Activated T-helper 1 cell treated with anti-CD3 and anti-CD28 coated beads, Interleukin-12 subunit alpha, Interleukin-12 subunit beta, Interleukin-2, Interleukin-4 antibody, amounts not matched to agents 30 ng/mL and 10 ng/mL and 1 ng/mL, durations not matched to agents 14 hours and 24 hours and 36 hours (primary cell): ENCODE measurements around the gene LRRK1. TPM values are rescaled to one million over a fixed set of nuclear protein-coding genes. Genes with fewer than 3 reads are reported as not detected.

Source experiments
- DNase-seq: peaks from one replicate; pipeline ENCODE4 v3.0.0; 2021; ENCODE audit warnings: low spot score
- H3K27ac Mint-ChIP-seq: one replicate; pipeline ENCODE4 v1.8.0; 2021; ENCODE audit warnings: mild to moderate bottlenecking, mixed read lengths
- H3K27me3 Mint-ChIP-seq: one replicate; pipeline ENCODE4 v1.8.0; 2022; ENCODE audit warnings: mild to moderate bottlenecking, moderate library complexity, mixed read lengths; ENCODE audit not compliant: insufficient read depth
- H3K36me3 Mint-ChIP-seq: one replicate; pipeline ENCODE4 v1.8.0; 2021; ENCODE audit warnings: low read depth, mixed read lengths
- H3K4me1 Mint-ChIP-seq: one replicate; pipeline ENCODE4 v1.8.0; 2021; ENCODE audit warnings: low read depth, mixed read lengths
- H3K4me3 Mint-ChIP-seq: one replicate; pipeline ENCODE4 v1.8.0; 2021; ENCODE audit warnings: mild to moderate bottlenecking, moderate library complexity, mixed read lengths
- H3K9me3 Mint-ChIP-seq: one replicate; pipeline ENCODE4 v1.8.0; 2021; ENCODE audit warnings: mixed read lengths
- intact Hi-C: fragments of 100-400 bp; cut with micrococcal nuclease; formaldehyde crosslinking; loops from one replicate; pipeline ENCODE4 v1.15.1; 2024
- total RNA-seq: library from RNA; stranded (reverse); gene quantifications from 2 replicates; pipeline ENCODE4 v1.2.3, GENCODE V29; 2022

Gene LRRK1
- total RNA-seq, 1 donor from 2014 or later: 1.9 TPM

GRCh38 chr15:101016581-101016980 lies 97.4 kb downstream of the LRRK1 start:
- Mint-ChIP-seq H3K27ac (no peak overlapping the region), H3K4me1 (peaks cover 5% of the 10 kb centered on the region), H3K36me3 (no peaks in the 10 kb centered on the region), H3K4me3 (no peak overlapping the region), H3K27me3 (peaks cover 6% of the 10 kb centered on the region), H3K9me3 (no peaks in the 10 kb centered on the region)
- DNase-seq: no peak
- intact Hi-C loops: no loop called here

DNA sequence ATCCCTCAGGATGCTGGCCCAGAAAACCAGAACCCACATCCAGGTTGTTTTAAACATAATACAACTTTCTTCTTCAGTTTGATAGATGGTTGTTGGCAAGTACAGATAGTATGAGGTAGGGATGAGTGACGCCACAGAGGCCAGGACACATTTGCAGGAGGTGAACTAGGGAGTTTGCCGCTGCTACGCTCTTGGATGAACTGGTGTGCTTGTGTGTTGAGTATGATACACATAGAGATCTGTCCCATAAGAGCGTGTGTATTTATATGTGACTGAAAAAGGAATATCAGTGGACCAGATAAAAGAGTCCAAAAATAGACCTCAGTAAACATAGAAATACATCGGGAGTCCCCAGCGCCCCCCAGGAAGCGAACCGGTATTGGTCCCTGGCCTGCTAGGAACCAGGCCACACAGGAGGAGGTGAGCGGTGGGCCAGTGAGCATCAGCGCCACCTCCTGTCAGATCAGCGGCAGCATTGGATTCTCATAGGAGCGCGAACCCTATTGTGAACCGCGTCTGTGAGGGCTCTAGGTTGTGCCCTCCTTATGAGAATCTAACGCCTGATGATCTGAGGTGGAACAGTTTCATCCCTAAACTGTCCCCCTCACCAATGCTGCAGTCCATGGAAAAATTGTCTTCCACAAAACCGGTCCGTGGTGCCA lies 98.1 kb downstream of the LRRK1 start:
- peaks cover 3% of the 10 kb centered on the region for H3K27me3 Mint-ChIP-seq
- H3K27ac Mint-ChIP-seq: no peak overlapping the region
- no peaks in the 10 kb centered on the region for H3K9me3 Mint-ChIP-seq
- H3K36me3 Mint-ChIP-seq: no peaks in the 10 kb centered on the region
- intact Hi-C loops: no loop called here
- no peak for DNase-seq
- no peak overlapping the region for H3K4me3 Mint-ChIP-seq
- H3K4me1 Mint-ChIP-seq: peaks cover 5% of the 10 kb centered on the region

- no peak overlapping the region for H3K4me3 Mint-ChIP-seq
- intact Hi-C loops: no loop called here
- peaks cover 2% of the 10 kb centered on the region for H3K27me3 Mint-ChIP-seq
- H3K36me3 Mint-ChIP-seq: no peaks in the 10 kb centered on the region
- no peaks in the 10 kb centered on the region for H3K9me3 Mint-ChIP-seq
- no peak overlapping the region for H3K27ac Mint-ChIP-seq
- DNase-seq: no peak
- peaks cover 5% of the 10 kb centered on the region for H3K4me1 Mint-ChIP-seq
These were observed 98.9 kb downstream of the LRRK1 start for GRCh38 chr15:101018016-101018415.

DNA sequence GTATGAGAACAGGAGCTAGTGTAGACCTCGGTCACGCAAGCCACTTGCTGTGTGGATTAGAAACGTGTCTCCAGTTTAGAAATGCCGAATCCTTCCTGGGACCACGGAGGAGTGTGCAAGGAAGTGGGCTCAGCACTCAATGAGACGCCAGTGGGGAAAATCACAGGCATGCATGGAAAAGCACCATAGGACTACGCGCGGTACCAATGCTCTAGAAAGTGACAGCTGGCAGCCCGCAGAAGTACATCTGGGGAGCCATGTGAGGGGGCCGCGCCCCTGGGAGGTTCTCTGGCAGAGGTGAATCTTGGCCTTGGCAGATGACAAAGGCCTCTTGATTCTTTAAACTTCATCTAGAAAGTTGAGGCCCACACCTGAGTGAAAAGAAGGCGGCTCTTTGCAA lies 99.3 kb downstream of the LRRK1 start:
- intact Hi-C loops: no loop called here
- no peak for DNase-seq
- Mint-ChIP-seq H3K27ac (no peak overlapping the region), H3K9me3 (no peaks in the 10 kb centered on the region), H3K4me1 (peaks cover 5% of the 10 kb centered on the region), H3K4me3 (no peak overlapping the region), H3K27me3 (peaks cover 2% of the 10 kb centered on the region), H3K36me3 (no peaks in the 10 kb centered on the region)

DNA sequence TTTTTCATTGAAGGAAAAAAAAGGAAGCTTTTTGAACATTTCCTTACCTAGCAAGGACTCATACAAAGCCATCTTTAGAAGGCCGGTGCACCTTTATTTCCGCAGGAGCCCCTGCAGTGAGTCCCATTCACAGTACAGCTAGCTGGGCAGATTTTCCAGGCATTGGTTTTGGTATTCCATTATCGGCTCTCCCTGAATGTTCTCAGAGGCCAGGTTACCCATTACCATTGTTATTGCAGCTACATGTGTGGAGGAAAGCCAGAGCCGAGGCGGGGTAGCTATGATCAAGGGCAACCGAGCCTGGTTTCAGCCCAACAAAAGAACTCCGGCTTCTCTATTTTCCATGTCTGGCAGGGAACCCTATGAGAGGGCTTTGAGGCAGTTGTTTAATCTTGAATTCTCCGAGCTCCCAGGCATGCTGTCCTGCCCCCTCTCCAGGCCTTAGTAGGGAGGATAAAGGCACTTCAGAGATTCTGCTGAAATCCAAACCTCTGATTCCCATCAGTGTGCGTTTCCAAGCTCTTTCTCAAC lies 100.3 kb downstream of the LRRK1 start:
- Mint-ChIP-seq H3K9me3 (no peaks in the 10 kb centered on the region), H3K27me3 (peaks cover 3% of the 10 kb centered on the region), H3K27ac (no peak overlapping the region), H3K4me1 (peaks cover 5% of the 10 kb centered on the region), H3K36me3 (no peaks in the 10 kb centered on the region), H3K4me3 (no peak overlapping the region)
- no peak for DNase-seq
- intact Hi-C loops: no loop called here

- Mint-ChIP-seq H3K4me3 (no peak overlapping the region), H3K36me3 (no peaks in the 10 kb centered on the region), H3K9me3 (no peaks in the 10 kb centered on the region), H3K4me1 (peaks cover 1% of the 10 kb centered on the region), H3K27ac (no peak overlapping the region), H3K27me3 (peaks cover 3% of the 10 kb centered on the region)
- intact Hi-C loops: no loop called here
- DNase-seq: no peak
These were observed 101.3 kb downstream of the LRRK1 start for GRCh38 chr15:101020451-101020850.

DNA sequence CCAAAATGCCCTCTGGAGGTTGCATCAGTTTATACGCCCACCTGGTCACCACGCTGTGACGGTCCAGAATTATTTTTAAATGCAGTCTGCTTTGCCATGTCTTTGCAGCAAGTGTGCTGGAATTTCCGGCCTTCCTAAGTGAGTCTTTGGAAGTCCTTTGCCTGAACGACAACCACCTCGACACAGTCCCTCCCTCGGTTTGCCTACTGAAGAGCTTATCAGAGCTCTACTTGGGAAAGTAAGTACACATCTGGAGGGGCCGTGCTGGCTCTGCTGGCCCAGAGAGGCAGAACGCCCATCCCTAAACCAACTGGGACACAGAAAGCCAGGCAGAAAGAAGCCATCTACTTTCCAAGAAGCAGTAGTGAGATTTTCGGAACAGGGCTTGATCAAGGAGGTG lies 101.8 kb downstream of the LRRK1 start:
- Mint-ChIP-seq H3K4me3 (no peak overlapping the region), H3K36me3 (no peaks in the 10 kb centered on the region), H3K9me3 (no peaks in the 10 kb centered on the region), H3K27ac (no peak overlapping the region), H3K4me1 (no peaks in the 10 kb centered on the region), H3K27me3 (peaks cover 3% of the 10 kb centered on the region)
- intact Hi-C loops: no loop called here
- DNase-seq: no peak

GRCh38 chr15:101022306-101022705 lies 103.1 kb downstream of the LRRK1 start:
- H3K27me3 Mint-ChIP-seq: peaks cover 3% of the 10 kb centered on the region
- no peaks in the 10 kb centered on the region for H3K36me3 Mint-ChIP-seq
- intact Hi-C loops: no loop called here
- H3K9me3 Mint-ChIP-seq: no peaks in the 10 kb centered on the region
- H3K4me1 Mint-ChIP-seq: no peaks in the 10 kb centered on the region
- no peak overlapping the region for H3K4me3 Mint-ChIP-seq
- no peak for DNase-seq
- no peak overlapping the region for H3K27ac Mint-ChIP-seq

- Mint-ChIP-seq H3K4me1 (no peaks in the 10 kb centered on the region), H3K4me3 (no peak overlapping the region), H3K27me3 (peaks cover 4% of the 10 kb centered on the region), H3K9me3 (no peaks in the 10 kb centered on the region), H3K27ac (no peak overlapping the region), H3K36me3 (no peaks in the 10 kb centered on the region)
- DNase-seq: no peak
- intact Hi-C loops: no loop called here
These were observed 103.7 kb downstream of the LRRK1 start for GRCh38 chr15:101022876-101023275.

DNA sequence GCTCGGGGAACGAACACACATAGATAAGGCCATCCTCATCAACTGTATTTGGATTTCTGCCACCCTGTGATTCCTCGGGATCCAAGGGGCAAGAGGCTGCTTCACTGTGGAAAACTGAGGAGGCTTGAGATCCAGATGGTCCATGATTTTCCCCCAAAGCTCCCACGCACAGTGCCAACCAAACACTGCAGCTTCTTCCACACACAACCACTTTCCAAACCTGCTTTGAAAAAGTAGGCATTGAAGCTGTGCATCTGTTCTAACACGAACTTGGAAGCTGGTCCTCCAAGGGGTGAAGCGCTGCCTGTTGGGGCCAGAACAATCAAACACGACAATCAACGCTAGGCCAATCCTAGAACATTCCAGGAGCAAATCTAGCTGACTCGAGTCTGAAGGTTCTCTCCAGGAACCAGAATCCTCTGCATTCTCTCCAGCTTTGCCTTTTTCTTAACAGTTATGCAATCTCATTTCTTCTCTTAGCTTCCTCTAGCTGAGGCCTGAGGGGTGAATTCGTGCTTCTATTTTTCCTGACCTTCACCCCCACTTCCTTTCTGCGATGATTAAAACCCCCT lies 104.4 kb downstream of the LRRK1 start:
- Mint-ChIP-seq H3K27me3 (peaks cover 5% of the 10 kb centered on the region), H3K4me1 (no peaks in the 10 kb centered on the region), H3K9me3 (no peaks in the 10 kb centered on the region), H3K4me3 (no peak overlapping the region), H3K27ac (no peak overlapping the region), H3K36me3 (no peaks in the 10 kb centered on the region)
- DNase-seq: no peak
- intact Hi-C loops: no loop called here

DNA sequence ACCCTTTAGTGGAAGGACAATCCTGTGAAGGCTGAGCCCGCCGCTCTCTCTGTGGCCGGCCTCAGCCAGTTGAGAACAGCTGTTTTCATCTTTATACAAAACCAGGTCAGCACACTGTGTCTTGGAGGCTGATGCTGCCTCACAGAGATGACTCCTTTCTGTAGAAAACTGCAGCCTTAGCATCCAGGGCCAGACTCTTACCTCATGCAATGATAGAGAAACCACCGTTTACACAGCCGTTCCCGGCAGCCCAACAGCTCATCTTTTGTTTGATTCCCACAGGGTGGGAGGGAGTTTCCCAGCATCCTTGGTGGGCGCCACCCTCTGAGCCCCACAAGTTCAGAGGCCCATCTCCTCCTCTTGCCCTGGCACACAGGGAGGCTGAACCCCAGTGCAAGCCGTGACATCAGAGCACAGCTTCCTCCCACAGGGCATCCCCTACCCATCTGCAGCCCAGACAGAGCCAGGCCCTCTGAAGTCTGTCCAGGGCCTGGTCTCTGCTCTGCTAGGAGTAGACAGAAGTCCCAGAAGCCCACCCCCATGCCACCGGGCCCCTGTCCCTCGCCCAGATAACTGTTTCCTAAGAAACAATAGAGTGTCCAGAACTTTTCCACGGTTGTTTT lies 105.0 kb downstream of the LRRK1 start:
- H3K27me3 Mint-ChIP-seq: peaks cover 5% of the 10 kb centered on the region
- intact Hi-C loops: no loop called here
- H3K4me3 Mint-ChIP-seq: no peak overlapping the region
- no peaks in the 10 kb centered on the region for H3K4me1 Mint-ChIP-seq
- DNase-seq: no peak
- no peak overlapping the region for H3K27ac Mint-ChIP-seq
- no peaks in the 10 kb centered on the region for H3K36me3 Mint-ChIP-seq
- H3K9me3 Mint-ChIP-seq: no peaks in the 10 kb centered on the region

DNA sequence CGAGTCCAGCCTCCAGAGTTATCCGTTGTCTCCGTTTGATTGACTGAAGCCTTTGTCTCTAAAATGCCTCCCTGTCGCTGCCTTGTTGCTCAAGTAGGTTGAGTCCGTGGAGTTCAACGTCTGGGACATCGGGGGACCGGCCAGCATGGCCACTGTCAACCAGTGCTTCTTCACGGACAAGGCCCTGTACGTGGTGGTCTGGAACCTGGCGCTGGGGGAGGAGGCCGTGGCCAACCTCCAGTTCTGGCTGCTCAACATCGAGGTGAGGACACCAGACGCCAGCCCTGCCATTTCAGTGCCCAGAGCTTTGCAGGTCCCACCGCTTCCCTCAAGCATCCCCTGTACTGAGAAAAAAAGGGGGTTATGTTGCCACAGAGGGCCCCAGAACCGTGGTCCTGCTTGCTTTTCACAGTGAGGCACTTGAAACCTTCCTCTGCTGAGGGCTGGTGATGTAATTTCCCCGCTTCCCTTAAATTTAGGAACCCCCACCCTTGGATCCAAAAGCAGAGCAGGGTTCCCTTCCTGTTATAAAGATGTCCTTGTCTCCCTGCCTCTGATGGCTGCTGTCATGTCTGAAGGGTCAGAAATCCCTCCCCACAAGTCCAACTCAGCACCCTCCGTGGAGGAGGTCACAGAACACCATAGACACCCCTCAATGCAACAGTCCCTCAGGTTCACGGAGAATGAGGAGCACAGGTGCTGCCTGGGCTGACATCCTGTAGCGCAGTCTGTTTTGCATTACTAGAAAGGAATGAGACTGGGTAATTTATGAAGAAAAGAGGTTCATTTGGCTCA lies 105.7 kb downstream of the LRRK1 start:
- Mint-ChIP-seq H3K4me3 (no peak overlapping the region), H3K9me3 (no peaks in the 10 kb centered on the region), H3K4me1 (no peaks in the 10 kb centered on the region), H3K36me3 (no peaks in the 10 kb centered on the region), H3K27me3 (peaks cover 5% of the 10 kb centered on the region), H3K27ac (no peak overlapping the region)
- DNase-seq: no peak
- intact Hi-C loops: no loop called here

DNA sequence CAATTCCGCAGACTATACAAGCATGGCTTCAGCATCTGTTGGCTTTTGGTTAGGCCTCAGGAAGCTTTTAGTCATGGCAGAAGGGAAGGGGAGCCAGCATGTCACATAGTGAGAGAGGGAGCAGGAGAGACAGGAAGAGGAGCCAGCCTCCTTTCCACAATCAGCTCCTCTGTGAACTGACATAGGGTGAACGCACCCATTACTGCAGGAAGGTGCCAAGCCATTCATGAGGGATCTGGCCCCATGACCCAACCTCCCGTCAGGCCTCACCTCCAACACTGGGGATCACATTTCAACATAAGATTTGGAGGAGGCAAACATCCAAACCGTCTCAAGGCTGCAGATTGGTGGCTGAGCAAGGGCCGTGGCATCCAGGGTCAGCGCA lies 106.3 kb downstream of the LRRK1 start:
- Mint-ChIP-seq H3K4me1 (no peaks in the 10 kb centered on the region), H3K4me3 (no peak overlapping the region)

More for the DNA sequence above, 106.3 kb downstream of the LRRK1 start:
- intact Hi-C loops: no loop called here
- H3K9me3 Mint-ChIP-seq: no peaks in the 10 kb centered on the region
- no peak for DNase-seq
- peaks cover 6% of the 10 kb centered on the region for H3K27me3 Mint-ChIP-seq
- H3K36me3 Mint-ChIP-seq: no peaks in the 10 kb centered on the region
- H3K27ac Mint-ChIP-seq: no peak overlapping the region
